BE2C (cell line): ENCODE measurements around the gene MARCKS.

Experiments
- DNase-seq: peaks from one replicate; pipeline ENCODE4 v3.0.0-alpha.2; 2020
- H3K27me3 ChIP-seq: fragments of 250-450 bp; sonication (Bioruptor Pico); 2 replicates; pipeline ENCODE4 v1.5.1; 2020; ENCODE audit warnings: mild to moderate bottlenecking
- H3K36me3 ChIP-seq: fragments of 250-450 bp; sonication (Bioruptor Pico); 2 replicates; pipeline ENCODE4 v1.5.1; 2020; ENCODE audit warnings: mild to moderate bottlenecking
- H3K4me1 ChIP-seq: fragments of 250-450 bp; sonication (Bioruptor Pico); 2 replicates; pipeline ENCODE4 v1.5.1; 2020
- H3K4me3 ChIP-seq: 2 replicates; pipeline ENCODE4 v1.5.1; 2011; ENCODE audit warnings: low read depth, low read length
- H3K9me3 ChIP-seq: fragments of 250-450 bp; sonication (Bioruptor Pico); 2 replicates; pipeline ENCODE4 v1.5.1; 2020
- CTCF ChIP-seq: IDR thresholded peaks from 2 replicates; pipeline ENCODE4 v1.5.1; 2012; ENCODE audit warnings: mild to moderate bottlenecking, low read depth, low read length

Gene MARCKS

GRCh38 chr6:113881478-113881980 is 24.4 kb downstream of the MARCKS start:
- TF ChIP-seq CTCF = no peak
- Histone ChIP-seq H3K4me3 (no peak overlapping the region), H3K9me3 (no peaks in the 10 kb centered on the region), H3K4me1 (no peaks in the 10 kb centered on the region), H3K36me3 (no peaks in the 10 kb centered on the region), H3K27me3 (no peaks in the 10 kb centered on the region; the same call in 1 of the 2 replicates)
- no peak for DNase-seq

GRCh38 chr6:113882336-113883022 is 25.3 kb downstream of the MARCKS start:
- no peaks in the 10 kb centered on the region for H3K9me3 ChIP-seq
- no peak for DNase-seq
- no peaks in the 10 kb centered on the region for H3K4me1 ChIP-seq
- no peaks in the 10 kb centered on the region; the same call in 1 of the 2 replicates for H3K27me3 ChIP-seq
- H3K4me3 ChIP-seq = no peak overlapping the region
- no peaks in the 10 kb centered on the region for H3K36me3 ChIP-seq
- TF ChIP-seq CTCF = no peak

GRCh38 chr6:113884011-113884410 is 26.9 kb downstream of the MARCKS start:
- Histone ChIP-seq H3K4me1 (no peaks in the 10 kb centered on the region), H3K4me3 (no peak overlapping the region), H3K9me3 (no peaks in the 10 kb centered on the region), H3K27me3 (no peaks in the 10 kb centered on the region), H3K36me3 (no peaks in the 10 kb centered on the region)
- TF ChIP-seq CTCF = no peak
- DNase-seq = no peak

- no peak overlapping the region for H3K4me3 ChIP-seq
- no peaks in the 10 kb centered on the region for H3K4me1 ChIP-seq
- TF ChIP-seq CTCF = no peak
- no peak for DNase-seq
- H3K9me3 ChIP-seq = no peaks in the 10 kb centered on the region
- H3K36me3 ChIP-seq = no peaks in the 10 kb centered on the region
- no peaks in the 10 kb centered on the region for H3K27me3 ChIP-seq
Observed at GRCh38 chr6:113886512-113886911, 29.4 kb downstream of the MARCKS start.

- no peak for DNase-seq
- Histone ChIP-seq H3K4me3 (no peak overlapping the region), H3K4me1 (no peaks in the 10 kb centered on the region), H3K36me3 (no peaks in the 10 kb centered on the region), H3K27me3 (no peaks in the 10 kb centered on the region), H3K9me3 (no peaks in the 10 kb centered on the region)
- TF ChIP-seq CTCF = no peak
Observed at GRCh38 chr6:113888493-113888892, 31.3 kb downstream of the MARCKS start.

- DNase-seq = no peak
- H3K36me3 ChIP-seq = no peaks in the 10 kb centered on the region
- H3K27me3 ChIP-seq = no peaks in the 10 kb centered on the region
- H3K4me3 ChIP-seq = no peak overlapping the region
- no peak for TF ChIP-seq CTCF
- H3K9me3 ChIP-seq = no peaks in the 10 kb centered on the region
- no peaks in the 10 kb centered on the region for H3K4me1 ChIP-seq
Observed at GRCh38 chr6:113888956-113889630, 31.9 kb downstream of the MARCKS start.
